Mononuclear cell (primary cell): ENCODE results near the gene TFG. TPM values are rescaled to one million over a fixed set of nuclear protein-coding genes. Genes with fewer than 3 reads are reported as not detected.
"Not testable (repeated sequence)": the region's sequence is repeated elsewhere in the genome, so short reads cannot be mapped to it uniquely, and the experiment has no call there.

ENCODE experiments used
- H3K27me3 ChIP-seq: 2 replicates; pipeline ENCODE4 v1.6.0; 2011; ENCODE audit warnings: low read length, control low read depth; ENCODE audit not compliant: insufficient read depth
- H3K4me1 ChIP-seq: 2 replicates; pipeline ENCODE4 v1.5.1; 2011; ENCODE audit warnings: mild to moderate bottlenecking, low read length, control low read depth; ENCODE audit not compliant: insufficient read depth
- H3K4me3 ChIP-seq: 2 replicates; pipeline ENCODE4 v1.5.1; 2011; ENCODE audit warnings: mild to moderate bottlenecking, low read length, moderate library complexity
- H3K9me3 ChIP-seq: 2 replicates; pipeline ENCODE4 v1.5.1; 2011; ENCODE audit warnings: low read depth, mild to moderate bottlenecking, control low read depth, low read length
- total RNA-seq: library from RNA; depleted of rRNA; stranded (reverse); fragments of >200 nt; gene quantifications from one replicate; pipeline ENCODE4 v1.2.3, GENCODE V29; 2012

The TFG gene
- 60.1 TPM for total RNA-seq

- H3K4me3 ChIP-seq: peak within 1 kb of the TSS; percentile 74
- H3K4me1 ChIP-seq: peaks cover 18% of the 10 kb centered on the region
- no peaks in the 10 kb centered on the region for H3K27me3 ChIP-seq
- no peaks in the 10 kb centered on the region for H3K9me3 ChIP-seq
Measured at GRCh38 chr3:100708989-100709841, at the start of gene TFG. TFG (plus strand) TSS chr3:100709494; CDS start chr3:100713686, 4,192 bp downstream.

- not testable (repeated sequence) for H3K27me3 ChIP-seq, H3K9me3 ChIP-seq, H3K4me1 ChIP-seq, H3K4me3 ChIP-seq
Measured at GRCh38 chr3:100661294-100661693, 48.0 kb upstream of the TFG start.

- no peaks in the 10 kb centered on the region for H3K4me1 ChIP-seq
- H3K4me3 ChIP-seq: no peak overlapping the region
- H3K27me3 ChIP-seq: no peaks in the 10 kb centered on the region
- no peaks in the 10 kb centered on the region for H3K9me3 ChIP-seq
Measured at GRCh38 chr3:100662113-100662823, 47.0 kb upstream of the TFG start.

GRCh38 chr3:100665230-100665629 is 44.1 kb upstream of the TFG start:
- Histone ChIP-seq H3K9me3 (no peaks in the 10 kb centered on the region), H3K4me3 (no peak overlapping the region), H3K4me1 (no peaks in the 10 kb centered on the region), H3K27me3 (no peaks in the 10 kb centered on the region)

GRCh38 chr3:100666699-100667098 is 42.6 kb upstream of the TFG start:
- H3K4me3 ChIP-seq, H3K4me1 ChIP-seq, H3K27me3 ChIP-seq, H3K9me3 ChIP-seq: not testable (repeated sequence)

- not testable (repeated sequence) for H3K27me3 ChIP-seq, H3K4me1 ChIP-seq, H3K4me3 ChIP-seq, H3K9me3 ChIP-seq
Measured at GRCh38 chr3:100667316-100667715, 42.0 kb upstream of the TFG start.

- not testable (repeated sequence) for H3K27me3 ChIP-seq, H3K4me1 ChIP-seq, H3K9me3 ChIP-seq, H3K4me3 ChIP-seq
Measured at GRCh38 chr3:100670995-100671394, 38.3 kb upstream of the TFG start.

- no peaks in the 10 kb centered on the region for H3K4me1 ChIP-seq
- H3K27me3 ChIP-seq: peaks cover 5% of the 10 kb centered on the region
- H3K9me3 ChIP-seq: peaks cover 6% of the 10 kb centered on the region
- H3K4me3 ChIP-seq: no peak overlapping the region
Measured at GRCh38 chr3:100681496-100681895, 27.8 kb upstream of the TFG start.

- peaks cover 3% of the 10 kb centered on the region for H3K27me3 ChIP-seq
- H3K4me3 ChIP-seq: no peak overlapping the region
- no peaks in the 10 kb centered on the region for H3K9me3 ChIP-seq
- H3K4me1 ChIP-seq: no peaks in the 10 kb centered on the region
Measured at GRCh38 chr3:100682056-100682853, 27.0 kb upstream of the TFG start.

GRCh38 chr3:100682854-100683760 is 26.2 kb upstream of the TFG start:
- Histone ChIP-seq H3K4me3 (no peak overlapping the region), H3K27me3 (peaks cover 3% of the 10 kb centered on the region), H3K4me1 (no peaks in the 10 kb centered on the region), H3K9me3 (no peaks in the 10 kb centered on the region)

GRCh38 chr3:100693225-100693624 is 16.1 kb upstream of the TFG start:
- Histone ChIP-seq H3K4me1 (no peaks in the 10 kb centered on the region), H3K27me3 (peaks cover 15% of the 10 kb centered on the region), H3K4me3 (no peak overlapping the region), H3K9me3 (no peaks in the 10 kb centered on the region)

- Histone ChIP-seq H3K9me3 (no peaks in the 10 kb centered on the region), H3K4me3 (no peak overlapping the region), H3K27me3 (peaks cover 15% of the 10 kb centered on the region), H3K4me1 (no peaks in the 10 kb centered on the region)
Measured at GRCh38 chr3:100695696-100696095, 13.6 kb upstream of the TFG start.

- peaks cover 15% of the 10 kb centered on the region for H3K27me3 ChIP-seq
- no peak overlapping the region for H3K4me3 ChIP-seq
- no peaks in the 10 kb centered on the region for H3K4me1 ChIP-seq
- H3K9me3 ChIP-seq: no peaks in the 10 kb centered on the region
Measured at GRCh38 chr3:100696161-100696560, 13.1 kb upstream of the TFG start.

- Histone ChIP-seq H3K4me1 (no peaks in the 10 kb centered on the region), H3K4me3 (no peak overlapping the region), H3K9me3 (no peaks in the 10 kb centered on the region), H3K27me3 (peaks cover 20% of the 10 kb centered on the region)
Measured at GRCh38 chr3:100697172-100697571, 12.1 kb upstream of the TFG start.
